NT2/D1 (cell line): ENCODE data around the gene EIF4G3.
"Not testable (repeated sequence)": the region's sequence is repeated elsewhere in the genome, so short reads cannot be mapped to it uniquely, and the experiment has no call there.

Source experiments
- DNase-seq: peaks from one replicate; pipeline ENCODE4 v3.0.0-alpha.2; 2011; ENCODE audit warnings: low read depth, low spot score
- H3K27me3 ChIP-seq: 2 replicates; pipeline ENCODE4 v1.6.0; 2011; ENCODE audit warnings: mild to moderate bottlenecking; ENCODE audit not compliant: insufficient read length, insufficient read depth
- H3K36me3 ChIP-seq: 2 replicates; pipeline ENCODE4 v1.6.1; 2011; ENCODE audit warnings: mild to moderate bottlenecking, low read length, mixed read lengths; ENCODE audit not compliant: insufficient read depth, insufficient read length
- H3K4me1 ChIP-seq: 2 replicates; pipeline ENCODE4 v1.5.1; 2011; ENCODE audit not compliant: insufficient read depth, insufficient read length
- H3K4me3 ChIP-seq: 2 replicates; pipeline ENCODE4 v1.5.1; 2011; ENCODE audit warnings: low read depth; ENCODE audit not compliant: insufficient read length
- H3K9ac ChIP-seq: 2 replicates; pipeline ENCODE4 v1.6.0; 2011; ENCODE audit warnings: low read depth; ENCODE audit not compliant: insufficient read length
- H3K9me3 ChIP-seq: 2 replicates; pipeline ENCODE4 v1.5.1; 2011; ENCODE audit warnings: mild to moderate bottlenecking, low read length; ENCODE audit not compliant: insufficient read depth
- SUZ12 ChIP-seq: IDR thresholded peaks from 2 replicates; pipeline ENCODE4 v1.6.1; 2011; ENCODE audit not compliant: insufficient read length, insufficient read depth; ENCODE audit errors: extremely low read depth
- YY1 ChIP-seq: IDR thresholded peaks from 2 replicates; pipeline ENCODE4 v1.6.1; 2011; ENCODE audit not compliant: insufficient read length, insufficient read depth
- ZNF274 ChIP-seq: IDR thresholded peaks from 2 replicates; pipeline ENCODE4 v1.6.1; 2011; ENCODE audit warnings: mild to moderate bottlenecking, low read depth, low read length

The EIF4G3 gene

GRCh38 chr1:21174230-21174629 lies 2.5 kb downstream of the EIF4G3 start:
- H3K4me3 ChIP-seq = peak overlapping the region; percentile 62

GRCh38 chr1:21173096-21173495 lies 3.6 kb downstream of the EIF4G3 start:
- DNase-seq, H3K27me3 ChIP-seq, H3K36me3 ChIP-seq, H3K4me3 ChIP-seq, H3K9ac ChIP-seq, H3K4me1 ChIP-seq, H3K9me3 ChIP-seq: not testable (repeated sequence)

More at GRCh38 chr1:21174230-21174629, 2.5 kb downstream of the EIF4G3 start:
- no peak for DNase-seq
- H3K9ac ChIP-seq = peak overlapping the region; percentile 28
- TF ChIP-seq ZNF274 = no peak
- TF ChIP-seq SUZ12 = no peak
- TF ChIP-seq YY1 = no peak
- H3K27me3 ChIP-seq = no peaks in the 10 kb centered on the region
- H3K9me3 ChIP-seq = no peaks in the 10 kb centered on the region
- peaks cover 5% of the 10 kb centered on the region for H3K36me3 ChIP-seq
- H3K4me1 ChIP-seq = peaks cover 2% of the 10 kb centered on the region

GRCh38 chr1:21170837-21171236 lies 5.9 kb downstream of the EIF4G3 start:
- not testable (repeated sequence) for H3K9me3 ChIP-seq, H3K9ac ChIP-seq, H3K4me3 ChIP-seq, H3K27me3 ChIP-seq, H3K4me1 ChIP-seq, DNase-seq
- peaks cover 20% of the 10 kb centered on the region for H3K36me3 ChIP-seq

- Histone ChIP-seq H3K27me3 (no peaks in the 10 kb centered on the region), H3K9ac (no peak overlapping the region), H3K36me3 (peaks cover 20% of the 10 kb centered on the region), H3K4me1 (no peaks in the 10 kb centered on the region), H3K4me3 (no peak overlapping the region), H3K9me3 (no peaks in the 10 kb centered on the region)
- DNase-seq = no peak
- no peak for TF ChIP-seq YY1
- TF ChIP-seq SUZ12 = no peak
- TF ChIP-seq ZNF274 = no peak
Measured at GRCh38 chr1:21168444-21168843, 8.3 kb downstream of the EIF4G3 start.

- no peak overlapping the region for H3K4me3 ChIP-seq
- H3K9me3 ChIP-seq = no peaks in the 10 kb centered on the region
- no peaks in the 10 kb centered on the region for H3K27me3 ChIP-seq
- H3K4me1 ChIP-seq = no peaks in the 10 kb centered on the region
- H3K36me3 ChIP-seq = peaks cover 28% of the 10 kb centered on the region
- TF ChIP-seq SUZ12 = no peak
- TF ChIP-seq ZNF274 = no peak
- no peak for TF ChIP-seq YY1
- no peak overlapping the region for H3K9ac ChIP-seq
- DNase-seq = no peak
Measured at GRCh38 chr1:21165646-21166045, 11.1 kb downstream of the EIF4G3 start.

- Histone ChIP-seq H3K36me3 (peaks cover 28% of the 10 kb centered on the region), H3K4me1 (no peaks in the 10 kb centered on the region), H3K9ac (no peak overlapping the region), H3K27me3 (no peaks in the 10 kb centered on the region), H3K4me3 (no peak overlapping the region), H3K9me3 (no peaks in the 10 kb centered on the region)
- TF ChIP-seq ZNF274 (no peak), SUZ12 (no peak), YY1 (no peak)
- no peak for DNase-seq
Measured at GRCh38 chr1:21165076-21165475, 11.6 kb downstream of the EIF4G3 start.

GRCh38 chr1:21164266-21164665 lies 12.4 kb downstream of the EIF4G3 start:
- Histone ChIP-seq H3K36me3 (peaks cover 23% of the 10 kb centered on the region), H3K9ac (no peak overlapping the region), H3K27me3 (no peaks in the 10 kb centered on the region), H3K9me3 (no peaks in the 10 kb centered on the region), H3K4me3 (no peak overlapping the region), H3K4me1 (no peaks in the 10 kb centered on the region)
- no peak for DNase-seq
- TF ChIP-seq SUZ12 (no peak), ZNF274 (no peak), YY1 (no peak)

- peaks cover 21% of the 10 kb centered on the region for H3K36me3 ChIP-seq
- no peaks in the 10 kb centered on the region for H3K27me3 ChIP-seq
- H3K4me1 ChIP-seq = no peaks in the 10 kb centered on the region
- no peaks in the 10 kb centered on the region for H3K9me3 ChIP-seq
- no peak for TF ChIP-seq YY1
- no peak for TF ChIP-seq SUZ12
- no peak for TF ChIP-seq ZNF274
- no peak overlapping the region for H3K4me3 ChIP-seq
- H3K9ac ChIP-seq = no peak overlapping the region
- no peak for DNase-seq
Measured at GRCh38 chr1:21162740-21163464, 13.8 kb downstream of the EIF4G3 start.
